ENCODE measurements around the gene LAMTOR4.

Gene LAMTOR4

GRCh38 chr7:100198266-100198665 is 49.5 kb downstream of the LAMTOR4 start:
- peaks cover 8% of the 10 kb centered on the region for H3K4me1 ChIP-seq
- H3K9me3 ChIP-seq (ENCODE audit: control insufficient read depth, low read length), result no peaks in the 10 kb centered on the region
- H3K36me3 ChIP-seq (ENCODE audit: control insufficient read depth, insufficient read depth, low read length), result no peaks in the 10 kb centered on the region
- H3K4me2 ChIP-seq (ENCODE audit: low read length), result no peak overlapping the region
- H3K79me2 ChIP-seq, result no peaks in the 10 kb centered on the region
- H3K27ac ChIP-seq, result no peak overlapping the region
- H3K27me3 ChIP-seq (ENCODE audit: control insufficient read depth, insufficient read depth, low read length), result no peaks in the 10 kb centered on the region
- no peak overlapping the region for H3K9ac ChIP-seq
- no peak overlapping the region for H3K4me3 ChIP-seq (ENCODE audit: low read depth, low read length)
- no peak overlapping the region for H2AFZ ChIP-seq
- no peak for TF ChIP-seq CTCF (IDR thresholded peaks at IDR 0.05)

- Histone ChIP-seq H2AFZ (no peak overlapping the region), H3K4me3 (ENCODE audit: low read depth, low read length) (no peak overlapping the region), H3K79me2 (no peaks in the 10 kb centered on the region), H3K4me2 (ENCODE audit: low read length) (no peak overlapping the region), H3K36me3 (ENCODE audit: control insufficient read depth, insufficient read depth, low read length) (no peaks in the 10 kb centered on the region), H3K27ac (no peak overlapping the region), H3K4me1 (peaks cover 4% of the 10 kb centered on the region), H3K9me3 (ENCODE audit: control insufficient read depth, low read length) (no peaks in the 10 kb centered on the region), H3K27me3 (ENCODE audit: control insufficient read depth, insufficient read depth, low read length) (no peaks in the 10 kb centered on the region), H3K9ac (no peak overlapping the region)
- no peak for TF ChIP-seq CTCF (IDR thresholded peaks at IDR 0.05)
These were observed 52.0 kb downstream of the LAMTOR4 start for GRCh38 chr7:100200693-100201092.
